ENCODE results near the gene TM4SF18. TPM values are rescaled to one million over a fixed set of nuclear protein-coding genes. Genes with fewer than 3 reads are reported as not detected.
A peak's percentile ranks its signal among the peaks of the same experiment; 100 is the strongest.

Gene TM4SF18
- polyA plus RNA-seq, 2 donors, result 0.53 to 1.2 TPM

GRCh38 chr3:149375501-149376196 is 42.2 kb upstream of the TM4SF18 start:
- Histone ChIP-seq H3K27me3 (ENCODE audit: control insufficient read depth in 1 of 2, insufficient read depth in 2 of 2, low read length in 2 of 2) (no peaks in the 10 kb centered on the region), H3K4me1 (ENCODE audit: control insufficient read depth in 2 of 2, insufficient read depth in 2 of 2, low read length in 1 of 2) (peaks cover 3 to 11% of the 10 kb centered on the region in 2 donors), H3K27ac (ENCODE audit: low read depth in 2 of 2, low read length in 1 of 2) (peak overlapping the region; percentile 26 to 89), H3K9me3 (ENCODE audit: control insufficient read depth in 2 of 2, insufficient read depth in 1 of 2, low read depth in 1 of 2, low read length in 1 of 2) (no peaks in the 10 kb centered on the region), H3K36me3 (ENCODE audit: control insufficient read depth in 2 of 2, insufficient read depth in 2 of 2, low read length in 1 of 2) (peaks cover 0 to 6% of the 10 kb centered on the region in 2 donors), H3K4me3 (ENCODE audit: low read depth in 1 of 2, low read length in 2 of 2) (peak overlapping the region in 1 of 2 donors; percentile 37)
- WGBS, 2 donors, result 53 to 55% methylated on average over 4 of the region's 4 CpGs

GRCh38 chr3:149374793-149375500 is 41.5 kb upstream of the TM4SF18 start:
- Histone ChIP-seq H3K27ac (ENCODE audit: low read depth in 2 of 2, low read length in 1 of 2) (peak overlapping the region; percentile 26 to 89), H3K9me3 (ENCODE audit: control insufficient read depth in 2 of 2, insufficient read depth in 1 of 2, low read depth in 1 of 2, low read length in 1 of 2) (no peaks in the 10 kb centered on the region), H3K27me3 (ENCODE audit: control insufficient read depth in 1 of 2, insufficient read depth in 2 of 2, low read length in 2 of 2) (no peaks in the 10 kb centered on the region), H3K4me3 (ENCODE audit: low read depth in 1 of 2, low read length in 2 of 2) (peak overlapping the region in 1 of 2 donors; percentile 37), H3K36me3 (ENCODE audit: control insufficient read depth in 2 of 2, insufficient read depth in 2 of 2, low read length in 1 of 2) (peaks cover 0 to 6% of the 10 kb centered on the region in 2 donors), H3K4me1 (ENCODE audit: control insufficient read depth in 2 of 2, insufficient read depth in 2 of 2, low read length in 1 of 2) (peaks cover 3 to 13% of the 10 kb centered on the region in 2 donors)
- 67 to 73% methylated on average over 3 of the region's 3 CpGs for WGBS, 2 donors

GRCh38 chr3:149374391-149374790 is 41.0 kb upstream of the TM4SF18 start:
- peaks cover 3 to 13% of the 10 kb centered on the region in 2 donors for H3K4me1 ChIP-seq (ENCODE audit: control insufficient read depth in 2 of 2, insufficient read depth in 2 of 2, low read length in 1 of 2)
- no peaks in the 10 kb centered on the region for H3K9me3 ChIP-seq (ENCODE audit: control insufficient read depth in 2 of 2, insufficient read depth in 1 of 2, low read depth in 1 of 2, low read length in 1 of 2)
- no peak overlapping the region for H3K4me3 ChIP-seq (ENCODE audit: low read depth in 1 of 2, low read length in 2 of 2)
- no peak overlapping the region for H3K27ac ChIP-seq (ENCODE audit: low read depth in 2 of 2, low read length in 1 of 2)
- H3K27me3 ChIP-seq (ENCODE audit: control insufficient read depth in 1 of 2, insufficient read depth in 2 of 2, low read length in 2 of 2), result no peaks in the 10 kb centered on the region
- peaks cover 0 to 6% of the 10 kb centered on the region in 2 donors for H3K36me3 ChIP-seq (ENCODE audit: control insufficient read depth in 2 of 2, insufficient read depth in 2 of 2, low read length in 1 of 2)
- WGBS, 2 donors, result 42 to 47% methylated on average over 1 of the region's 1 CpG

GRCh38 chr3:149373235-149374125 is 40.0 kb upstream of the TM4SF18 start:
- Histone ChIP-seq H3K27ac (ENCODE audit: low read depth in 2 of 2, low read length in 1 of 2) (peak overlapping the region in 1 of 2 donors; percentile 74), H3K4me3 (ENCODE audit: low read depth in 1 of 2, low read length in 2 of 2) (no peak overlapping the region), H3K9me3 (ENCODE audit: control insufficient read depth in 2 of 2, insufficient read depth in 1 of 2, low read depth in 1 of 2, low read length in 1 of 2) (no peaks in the 10 kb centered on the region), H3K36me3 (ENCODE audit: control insufficient read depth in 2 of 2, insufficient read depth in 2 of 2, low read length in 1 of 2) (peaks cover 0 to 6% of the 10 kb centered on the region in 2 donors), H3K4me1 (ENCODE audit: control insufficient read depth in 2 of 2, insufficient read depth in 2 of 2, low read length in 1 of 2) (peaks cover 0 to 6% of the 10 kb centered on the region in 2 donors), H3K27me3 (ENCODE audit: control insufficient read depth in 1 of 2, insufficient read depth in 2 of 2, low read length in 2 of 2) (no peaks in the 10 kb centered on the region)
- 38 to 55% methylated on average over 2 of the region's 2 CpGs for WGBS, 2 donors

- no peaks in the 10 kb centered on the region for H3K9me3 ChIP-seq (ENCODE audit: control insufficient read depth in 2 of 2, insufficient read depth in 1 of 2, low read depth in 1 of 2, low read length in 1 of 2)
- no peak overlapping the region for H3K4me3 ChIP-seq (ENCODE audit: low read depth in 1 of 2, low read length in 2 of 2)
- peaks cover 0 to 8% of the 10 kb centered on the region in 2 donors for H3K4me1 ChIP-seq (ENCODE audit: control insufficient read depth in 2 of 2, insufficient read depth in 2 of 2, low read length in 1 of 2)
- WGBS, 2 donors, result 37 to 54% methylated on average over 2 of the region's 2 CpGs
- H3K27ac ChIP-seq (ENCODE audit: low read depth in 2 of 2, low read length in 1 of 2), result peak overlapping the region; percentile 76 to 93
- no peaks in the 10 kb centered on the region for H3K27me3 ChIP-seq (ENCODE audit: control insufficient read depth in 1 of 2, insufficient read depth in 2 of 2, low read length in 2 of 2)
- peaks cover 0 to 6% of the 10 kb centered on the region in 2 donors for H3K36me3 ChIP-seq (ENCODE audit: control insufficient read depth in 2 of 2, insufficient read depth in 2 of 2, low read length in 1 of 2)
Observed at GRCh38 chr3:149371723-149372114, 38.3 kb upstream of the TM4SF18 start.

GRCh38 chr3:149371001-149371722 is 37.7 kb upstream of the TM4SF18 start:
- Histone ChIP-seq H3K27ac (ENCODE audit: low read depth in 2 of 2, low read length in 1 of 2) (peak overlapping the region; percentile 76 to 93), H3K4me1 (ENCODE audit: control insufficient read depth in 2 of 2, insufficient read depth in 2 of 2, low read length in 1 of 2) (peaks cover 0 to 8% of the 10 kb centered on the region in 2 donors), H3K9me3 (ENCODE audit: control insufficient read depth in 2 of 2, insufficient read depth in 1 of 2, low read depth in 1 of 2, low read length in 1 of 2) (no peaks in the 10 kb centered on the region), H3K27me3 (ENCODE audit: control insufficient read depth in 1 of 2, insufficient read depth in 2 of 2, low read length in 2 of 2) (no peaks in the 10 kb centered on the region), H3K4me3 (ENCODE audit: low read depth in 1 of 2, low read length in 2 of 2) (no peak overlapping the region), H3K36me3 (ENCODE audit: control insufficient read depth in 2 of 2, insufficient read depth in 2 of 2, low read length in 1 of 2) (peaks cover 0 to 6% of the 10 kb centered on the region in 2 donors)
- 28 to 40% methylated on average over 7 of the region's 7 CpGs for WGBS, 2 donors

- peaks cover 0 to 8% of the 10 kb centered on the region in 2 donors for H3K4me1 ChIP-seq (ENCODE audit: control insufficient read depth in 2 of 2, insufficient read depth in 2 of 2, low read length in 1 of 2)
- 27% methylated on average over 3 of the region's 3 CpGs for WGBS, 2 donors
- H3K27me3 ChIP-seq (ENCODE audit: control insufficient read depth in 1 of 2, insufficient read depth in 2 of 2, low read length in 2 of 2), result no peaks in the 10 kb centered on the region
- H3K27ac ChIP-seq (ENCODE audit: low read depth in 2 of 2, low read length in 1 of 2), result peak overlapping the region; percentile 76 to 78
- H3K4me3 ChIP-seq (ENCODE audit: low read depth in 1 of 2, low read length in 2 of 2), result no peak overlapping the region
- peaks cover 0 to 3% of the 10 kb centered on the region in 2 donors for H3K36me3 ChIP-seq (ENCODE audit: control insufficient read depth in 2 of 2, insufficient read depth in 2 of 2, low read length in 1 of 2)
- H3K9me3 ChIP-seq (ENCODE audit: control insufficient read depth in 2 of 2, insufficient read depth in 1 of 2, low read depth in 1 of 2, low read length in 1 of 2), result no peaks in the 10 kb centered on the region
Observed at GRCh38 chr3:149369991-149370866, 36.8 kb upstream of the TM4SF18 start.

- no peaks in the 10 kb centered on the region for H3K27me3 ChIP-seq (ENCODE audit: control insufficient read depth in 1 of 2, insufficient read depth in 2 of 2, low read length in 2 of 2)
- H3K4me1 ChIP-seq (ENCODE audit: control insufficient read depth in 2 of 2, insufficient read depth in 2 of 2, low read length in 1 of 2), result peaks cover 0 to 10% of the 10 kb centered on the region in 2 donors
- peaks cover 0 to 2% of the 10 kb centered on the region in 2 donors for H3K36me3 ChIP-seq (ENCODE audit: control insufficient read depth in 2 of 2, insufficient read depth in 2 of 2, low read length in 1 of 2)
- no peak overlapping the region for H3K4me3 ChIP-seq (ENCODE audit: low read depth in 1 of 2, low read length in 2 of 2)
- WGBS, 2 donors, result 65 to 69% methylated on average over 6 of the region's 6 CpGs
- H3K27ac ChIP-seq (ENCODE audit: low read depth in 2 of 2, low read length in 1 of 2), result peak overlapping the region; percentile 56 to 68
- no peaks in the 10 kb centered on the region for H3K9me3 ChIP-seq (ENCODE audit: control insufficient read depth in 2 of 2, insufficient read depth in 1 of 2, low read depth in 1 of 2, low read length in 1 of 2)
Observed at GRCh38 chr3:149368674-149369497, 35.5 kb upstream of the TM4SF18 start.

Measured in esophagus (tissue), 2 donors.